HG03457 (cell line): ENCODE data around the gene TMPRSS4.

Source experiments
- ATAC-seq: cut with Tn5 transposase; IDR thresholded peaks from one replicate; pipeline ENCODE4 v1.9.1; 2021; ENCODE audit warnings: moderate number of reproducible peaks; ENCODE audit not compliant: unreplicated experiment

Gene TMPRSS4

DNA sequence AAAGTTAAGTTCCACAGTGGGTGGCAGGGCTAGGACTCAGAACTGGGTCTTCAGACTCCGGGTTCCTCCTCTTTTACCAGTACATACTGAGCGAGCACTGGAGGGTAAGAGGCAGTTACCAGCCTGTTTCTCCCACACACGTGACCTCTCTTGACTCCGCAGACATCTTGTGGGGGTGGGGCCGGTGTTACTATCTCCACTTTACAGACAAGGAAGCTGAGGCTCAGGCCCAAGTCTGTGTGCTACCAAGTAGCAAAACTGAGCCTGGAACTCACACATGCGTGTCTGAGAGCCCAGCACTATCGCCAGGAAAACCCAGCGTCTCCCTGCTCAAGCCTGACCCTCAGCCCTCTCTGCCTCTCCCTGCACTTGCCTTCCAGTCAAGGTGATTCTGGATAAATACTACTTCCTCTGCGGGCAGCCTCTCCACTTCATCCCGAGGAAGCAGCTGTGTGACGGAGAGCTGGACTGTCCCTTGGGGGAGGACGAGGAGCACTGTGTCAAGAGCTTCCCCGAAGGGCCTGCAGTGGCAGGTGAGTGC lies 25.9 kb downstream of the TMPRSS4 start:
- no peak for ATAC-seq

DNA sequence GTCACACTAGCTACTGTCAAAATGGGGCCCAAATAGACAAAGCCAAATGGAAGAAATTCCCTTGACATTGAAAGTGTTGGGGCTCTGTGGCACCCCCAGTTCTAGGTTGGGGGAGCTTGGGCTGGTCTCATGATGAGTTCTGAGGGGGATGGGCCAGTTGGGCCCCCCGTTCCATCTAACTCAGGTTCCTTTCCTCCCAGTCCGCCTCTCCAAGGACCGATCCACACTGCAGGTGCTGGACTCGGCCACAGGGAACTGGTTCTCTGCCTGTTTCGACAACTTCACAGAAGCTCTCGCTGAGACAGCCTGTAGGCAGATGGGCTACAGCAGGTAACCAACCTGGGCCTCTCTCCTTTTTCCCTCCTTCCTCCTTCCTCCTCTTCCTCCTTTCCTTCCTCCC lies 27.6 kb downstream of the TMPRSS4 start:
- no peak for ATAC-seq

DNA sequence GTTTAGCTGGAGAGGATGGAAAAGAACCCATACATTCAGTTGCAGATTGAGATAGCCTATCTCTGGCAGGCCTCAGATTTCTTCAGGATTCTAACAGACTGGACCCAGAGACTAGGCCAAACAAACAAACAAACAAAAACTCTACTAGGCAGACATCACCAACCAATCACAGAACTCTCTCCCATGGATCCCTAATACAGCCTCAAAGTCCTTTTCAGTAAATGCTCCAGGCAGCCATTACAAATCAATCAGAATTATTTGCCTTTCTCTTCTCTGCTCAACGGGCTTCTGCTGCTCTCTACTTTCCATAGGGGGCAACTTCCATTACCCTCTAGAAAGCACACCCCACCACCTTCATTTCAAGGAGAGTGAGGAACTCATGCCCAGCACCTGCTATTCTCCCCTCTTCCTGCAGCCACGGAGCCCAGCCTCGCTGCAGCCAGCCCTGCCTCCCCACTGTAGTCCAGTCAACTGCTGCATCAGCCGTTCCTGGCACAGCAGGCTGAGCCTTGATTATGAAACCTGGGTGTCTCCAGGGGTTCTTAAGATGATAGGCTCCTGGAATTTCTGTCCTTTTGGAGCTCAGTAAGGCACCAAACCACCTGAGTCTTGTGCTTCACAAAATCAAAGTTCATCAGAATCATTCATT lies 28.9 kb downstream of the TMPRSS4 start:
- ATAC-seq: no peak

DNA sequence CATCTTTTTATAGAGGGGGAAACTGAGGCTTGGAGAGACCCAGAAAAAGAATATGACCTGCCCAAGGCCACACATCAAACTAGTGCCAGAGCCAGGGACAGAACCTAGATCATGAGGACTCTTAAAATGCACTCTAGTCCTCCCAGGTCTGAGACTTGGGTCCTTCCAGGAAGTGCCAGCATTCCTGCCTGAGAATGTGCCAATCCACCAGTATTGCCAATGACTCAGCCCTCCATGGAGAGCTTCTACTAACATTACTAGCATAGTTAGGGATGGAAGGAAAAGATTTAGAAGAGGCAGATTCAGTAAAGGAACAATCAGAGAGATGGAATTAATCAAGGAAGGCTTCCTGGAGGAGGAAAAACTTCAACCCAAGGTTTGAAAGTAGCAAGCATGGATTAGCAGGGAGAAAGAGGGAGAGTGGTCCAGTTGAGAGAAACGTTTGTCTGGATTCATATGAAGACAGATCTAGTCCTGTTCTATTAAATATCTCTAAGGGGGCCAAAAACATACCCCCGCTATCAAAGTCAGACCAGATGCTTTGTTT lies 30.0 kb downstream of the TMPRSS4 start:
- no peak for ATAC-seq

DNA sequence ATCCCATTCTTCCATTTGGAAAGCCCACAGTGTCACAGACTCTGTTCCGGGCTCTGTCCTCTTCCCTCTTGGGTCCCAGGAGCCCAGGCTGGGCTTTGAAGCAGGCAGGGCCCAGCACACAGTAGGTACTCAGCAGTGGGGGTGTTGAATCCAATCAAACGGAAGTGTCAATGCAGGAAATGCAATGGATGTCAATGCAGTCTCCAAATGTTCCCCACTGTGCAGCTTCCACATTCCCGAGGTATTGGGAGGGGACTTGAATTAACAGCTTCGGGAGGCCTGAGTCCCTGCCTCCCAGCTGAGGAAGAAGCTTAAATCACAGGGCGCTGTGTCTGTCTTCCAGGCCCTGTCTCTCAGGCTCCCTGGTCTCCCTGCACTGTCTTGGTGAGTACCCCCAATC lies 31.6 kb downstream of the TMPRSS4 start:
- ATAC-seq: no peak

DNA sequence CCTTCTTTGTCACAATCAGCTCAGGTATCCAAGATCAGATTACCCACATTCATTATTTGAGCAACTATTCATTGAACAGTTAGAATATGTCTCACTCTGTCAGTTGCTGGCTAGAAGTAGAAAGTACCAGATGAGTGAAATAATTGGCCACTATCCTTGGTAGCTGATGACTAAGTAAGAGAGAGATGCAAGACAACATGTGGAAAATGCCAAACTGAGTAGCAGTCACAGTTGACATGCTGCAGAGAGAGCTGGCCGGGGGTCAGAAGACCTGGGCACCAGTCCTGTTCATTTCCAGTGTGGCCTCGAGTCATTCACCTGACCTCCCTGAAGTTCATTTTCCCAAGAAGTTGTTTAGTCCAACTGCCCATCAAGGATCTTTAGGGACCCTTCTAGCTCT lies 32.4 kb downstream of the TMPRSS4 start:
- no peak for ATAC-seq

DNA sequence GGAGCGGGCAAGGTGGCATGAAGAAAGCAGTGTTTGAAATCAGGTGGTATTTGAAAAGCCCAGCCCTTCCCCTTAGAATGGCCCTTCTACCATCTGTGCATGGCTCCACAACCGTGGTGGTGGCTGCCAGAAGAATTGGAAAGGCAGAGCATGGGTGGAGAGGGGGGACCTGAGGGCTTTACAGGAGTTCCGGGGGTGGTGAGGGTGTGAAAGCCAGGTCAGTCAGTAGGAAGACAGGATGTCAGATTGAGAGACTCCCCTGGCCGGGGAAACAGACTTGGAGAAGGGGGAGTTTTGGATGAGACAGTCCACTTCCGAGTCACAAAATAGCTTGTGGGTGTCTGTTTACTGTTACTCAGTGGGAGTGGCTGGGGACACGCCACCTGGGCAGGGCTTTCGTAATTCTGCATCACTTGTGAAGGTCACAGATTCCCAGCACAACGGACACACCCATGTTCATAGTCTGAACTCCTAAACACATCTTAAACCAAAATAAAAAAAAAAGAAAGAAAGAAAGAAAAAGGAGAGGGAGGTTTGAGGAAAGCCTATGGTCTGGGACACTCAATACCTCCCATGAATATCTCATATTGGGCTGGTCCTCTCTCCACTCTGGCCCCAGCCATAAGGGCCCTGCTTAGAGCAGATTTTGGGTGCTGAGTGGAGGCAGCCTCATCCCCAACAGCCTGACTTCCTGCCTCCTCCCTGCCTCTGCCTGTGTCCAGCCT lies 34.3 kb downstream of the TMPRSS4 start:
- no peak for ATAC-seq

DNA sequence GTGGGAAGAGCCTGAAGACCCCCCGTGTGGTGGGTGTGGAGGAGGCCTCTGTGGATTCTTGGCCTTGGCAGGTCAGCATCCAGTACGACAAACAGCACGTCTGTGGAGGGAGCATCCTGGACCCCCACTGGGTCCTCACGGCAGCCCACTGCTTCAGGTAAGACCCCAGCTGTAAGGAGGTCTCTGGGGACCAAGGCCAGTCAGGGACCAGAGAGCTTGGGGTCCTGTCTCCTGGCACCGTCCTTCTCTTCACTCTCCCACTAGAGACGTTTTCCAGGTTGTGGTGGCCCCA lies 34.8 kb downstream of the TMPRSS4 start:
- ATAC-seq: no peak

DNA sequence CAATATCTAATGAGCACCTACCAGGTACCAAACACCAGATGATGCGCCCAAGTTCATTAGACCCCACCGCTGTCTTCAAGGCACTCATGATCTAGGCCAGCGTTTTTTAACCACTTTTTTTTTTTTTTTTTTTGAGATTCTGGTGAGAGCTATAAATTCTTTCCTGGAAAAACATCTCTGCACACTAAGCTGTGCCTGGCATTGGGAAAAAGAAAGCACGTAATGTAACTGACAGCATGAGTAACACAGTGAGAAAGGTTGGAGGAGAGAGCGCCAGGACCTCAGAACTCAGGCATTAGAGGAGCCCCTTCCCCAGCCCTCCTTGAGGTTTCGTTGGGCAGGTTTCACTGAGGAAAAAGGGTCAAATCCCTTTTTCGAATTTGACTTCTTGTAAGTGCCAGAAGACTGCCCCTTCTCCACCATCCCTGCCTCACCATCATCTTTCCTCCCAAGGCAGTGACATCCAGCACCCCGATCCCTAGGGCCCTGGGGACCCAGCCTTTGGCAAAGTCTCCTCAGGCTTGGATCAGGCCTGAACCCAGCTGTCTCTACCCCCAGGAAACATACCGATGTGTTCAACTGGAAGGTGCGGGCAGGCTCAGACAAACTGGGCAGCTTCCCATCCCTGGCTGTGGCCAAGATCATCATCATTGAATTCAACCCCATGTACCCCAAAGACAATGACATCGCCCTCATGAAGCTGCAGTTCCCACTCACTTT lies 36.0 kb downstream of the TMPRSS4 start:
- no peak for ATAC-seq

DNA sequence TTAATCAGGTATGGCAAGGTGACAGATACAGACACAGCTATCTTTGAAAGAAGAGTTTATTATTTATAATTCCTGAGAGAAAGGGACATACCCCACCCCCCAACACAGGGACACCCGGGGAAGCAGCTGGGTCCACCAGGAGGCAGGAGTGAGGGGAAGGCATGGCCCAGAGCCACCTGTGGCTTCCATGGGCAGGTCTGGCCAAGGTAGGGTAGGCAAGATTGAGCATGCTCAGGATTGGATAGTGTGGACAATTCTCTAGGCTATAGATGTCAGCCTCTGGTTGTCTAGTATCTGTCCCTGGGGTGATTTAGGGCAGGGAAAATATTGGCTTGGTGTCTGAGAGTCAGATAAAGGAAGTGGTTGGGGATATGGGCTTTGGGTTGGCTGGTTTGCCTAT lies 37.4 kb downstream of the TMPRSS4 start:
- no peak for ATAC-seq

DNA sequence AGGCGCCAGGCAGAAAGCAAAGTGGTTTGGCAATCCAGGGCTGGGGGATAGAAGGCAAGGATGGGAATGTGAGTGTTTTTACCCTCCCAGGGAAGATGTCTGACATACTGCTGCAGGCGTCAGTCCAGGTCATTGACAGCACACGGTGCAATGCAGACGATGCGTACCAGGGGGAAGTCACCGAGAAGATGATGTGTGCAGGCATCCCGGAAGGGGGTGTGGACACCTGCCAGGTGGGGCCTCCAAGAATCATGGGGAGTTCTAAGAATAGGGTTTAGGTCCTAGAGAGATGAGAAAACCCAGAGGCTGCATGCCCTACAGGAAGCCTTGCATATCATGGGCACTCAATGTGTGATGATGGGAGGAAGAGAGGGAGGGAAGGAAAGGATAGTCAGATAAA lies 38.2 kb downstream of the TMPRSS4 start:
- no peak for ATAC-seq

DNA sequence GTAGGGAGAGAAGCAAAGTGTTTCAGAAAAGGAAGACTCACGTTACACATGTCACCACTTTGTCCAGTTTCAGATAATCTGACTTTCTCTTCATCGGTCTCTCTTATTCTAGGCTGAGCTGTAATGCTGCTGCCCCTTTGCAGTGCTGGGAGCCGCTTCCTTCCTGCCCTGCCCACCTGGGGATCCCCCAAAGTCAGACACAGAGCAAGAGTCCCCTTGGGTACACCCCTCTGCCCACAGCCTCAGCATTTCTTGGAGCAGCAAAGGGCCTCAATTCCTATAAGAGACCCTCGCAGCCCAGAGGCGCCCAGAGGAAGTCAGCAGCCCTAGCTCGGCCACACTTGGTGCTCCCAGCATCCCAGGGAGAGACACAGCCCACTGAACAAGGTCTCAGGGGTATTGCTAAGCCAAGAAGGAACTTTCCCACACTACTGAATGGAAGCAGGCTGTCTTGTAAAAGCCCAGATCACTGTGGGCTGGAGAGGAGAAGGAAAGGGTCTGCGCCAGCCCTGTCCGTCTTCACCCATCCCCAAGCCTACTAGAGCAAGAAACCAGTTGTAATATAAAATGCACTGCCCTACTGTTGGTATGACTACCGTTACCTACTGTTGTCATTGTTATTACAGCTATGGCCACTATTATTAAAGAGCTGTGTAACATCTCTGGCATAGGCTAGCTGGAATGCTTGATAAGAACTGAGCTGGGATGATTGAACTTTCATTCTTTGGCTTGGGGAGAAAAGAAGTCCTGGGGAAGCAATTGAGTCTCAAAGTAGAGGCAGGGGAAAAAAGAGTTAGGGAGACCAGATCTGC lies 41.1 kb downstream of the TMPRSS4 start:
- ATAC-seq: no peak

DNA sequence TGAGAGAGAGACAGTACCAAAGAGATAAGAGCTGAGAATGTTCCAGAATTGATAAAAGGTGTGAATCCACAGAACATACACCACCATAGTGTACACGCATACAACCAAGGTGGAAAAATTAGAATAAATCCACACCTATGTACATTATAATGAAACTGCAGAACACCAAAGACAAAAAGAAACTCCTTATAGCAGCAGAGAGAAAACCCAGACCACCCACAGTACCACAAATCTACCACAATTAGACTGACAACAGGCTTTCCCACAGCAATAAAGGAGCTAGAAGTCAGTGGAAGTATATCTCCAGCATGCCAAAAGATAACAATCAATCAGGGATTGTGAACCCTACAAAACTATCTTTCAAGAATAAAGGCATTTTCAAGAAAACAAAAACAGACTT lies 43.9 kb downstream of the TMPRSS4 start:
- no peak for ATAC-seq

DNA sequence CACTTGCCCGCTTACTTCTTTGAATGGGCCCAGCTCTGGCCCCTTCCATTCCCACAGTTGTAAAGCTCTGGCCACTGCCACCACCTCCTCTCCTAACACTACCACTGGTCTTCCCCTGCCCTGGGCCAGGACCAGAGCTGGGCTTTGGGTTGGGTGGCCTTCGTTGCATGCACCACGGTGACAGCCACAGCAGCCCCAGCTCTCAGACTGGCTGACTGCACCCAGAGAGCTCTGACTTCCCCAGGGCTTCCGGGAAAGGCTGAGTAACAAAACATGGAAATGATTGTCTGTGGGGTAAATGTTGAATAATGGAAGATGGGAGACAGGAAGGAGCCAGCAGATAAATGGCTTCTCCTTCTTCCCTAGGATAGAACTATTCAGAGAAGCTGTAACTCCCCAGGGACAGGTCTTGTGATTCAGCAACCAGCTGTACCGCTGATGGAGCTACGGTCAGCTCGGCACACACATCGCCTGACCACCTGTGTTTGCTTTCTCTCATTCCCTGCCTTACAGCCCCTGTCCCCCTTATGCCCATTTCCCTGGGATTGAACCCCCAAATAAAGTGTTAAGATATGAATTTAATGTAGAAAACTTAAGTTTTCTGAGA lies 48.2 kb downstream of the TMPRSS4 start:
- ATAC-seq: no peak

DNA sequence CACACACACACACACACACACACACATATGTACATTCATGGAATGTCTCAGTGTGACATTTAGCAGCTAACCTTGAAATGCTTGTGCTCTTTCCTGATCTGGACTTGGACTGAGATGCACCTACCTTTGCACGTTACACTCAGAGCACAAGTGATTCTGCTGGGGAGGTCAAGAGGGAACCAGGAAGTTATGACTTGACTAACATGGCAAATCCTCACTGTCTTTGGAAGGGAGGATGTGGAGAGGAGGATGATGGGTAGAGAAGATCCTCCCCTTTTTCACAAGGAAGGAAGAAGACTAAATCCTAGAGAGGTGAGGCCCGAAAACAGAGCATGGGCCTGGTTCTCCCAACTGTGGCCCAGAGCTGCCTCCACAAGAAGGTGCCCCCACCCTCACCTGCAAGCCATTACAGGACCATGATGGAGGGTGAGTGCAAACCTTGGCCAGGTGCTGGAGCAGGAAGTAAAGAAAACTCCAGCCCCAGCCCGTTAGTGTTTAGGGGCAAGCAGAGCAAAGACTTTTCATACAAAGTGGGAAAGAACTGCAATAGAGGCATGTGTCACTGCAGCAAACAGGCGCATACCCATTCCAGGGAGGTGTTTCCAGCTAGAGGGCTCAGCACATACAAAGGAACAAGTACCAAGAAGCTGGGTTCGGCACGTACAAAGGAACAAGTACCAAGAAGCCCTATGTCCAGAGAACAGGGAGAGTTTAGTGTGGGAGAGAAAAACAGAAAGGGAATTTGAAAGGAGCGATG lies 49.4 kb downstream of the TMPRSS4 start:
- no peak for ATAC-seq

DNA sequence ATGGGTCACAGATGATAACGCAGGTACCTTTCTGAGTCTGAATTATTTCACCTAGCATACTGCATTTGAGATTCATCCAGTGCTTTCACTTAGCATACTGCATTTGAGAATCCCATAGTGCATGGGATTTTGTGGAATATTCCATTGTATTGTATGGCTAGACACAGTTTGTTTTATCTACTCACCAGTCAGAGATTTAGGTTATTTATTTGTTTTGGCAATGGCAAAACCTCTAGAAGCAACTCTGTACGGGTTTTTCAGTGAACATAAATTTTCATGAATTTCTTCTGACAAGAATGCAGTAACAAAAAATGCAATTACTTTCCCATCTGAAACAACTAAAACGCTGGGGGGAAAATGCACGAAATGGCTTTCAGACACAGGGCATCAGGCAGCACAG lies 51.4 kb downstream of the TMPRSS4 start:
- ATAC-seq: no peak

DNA sequence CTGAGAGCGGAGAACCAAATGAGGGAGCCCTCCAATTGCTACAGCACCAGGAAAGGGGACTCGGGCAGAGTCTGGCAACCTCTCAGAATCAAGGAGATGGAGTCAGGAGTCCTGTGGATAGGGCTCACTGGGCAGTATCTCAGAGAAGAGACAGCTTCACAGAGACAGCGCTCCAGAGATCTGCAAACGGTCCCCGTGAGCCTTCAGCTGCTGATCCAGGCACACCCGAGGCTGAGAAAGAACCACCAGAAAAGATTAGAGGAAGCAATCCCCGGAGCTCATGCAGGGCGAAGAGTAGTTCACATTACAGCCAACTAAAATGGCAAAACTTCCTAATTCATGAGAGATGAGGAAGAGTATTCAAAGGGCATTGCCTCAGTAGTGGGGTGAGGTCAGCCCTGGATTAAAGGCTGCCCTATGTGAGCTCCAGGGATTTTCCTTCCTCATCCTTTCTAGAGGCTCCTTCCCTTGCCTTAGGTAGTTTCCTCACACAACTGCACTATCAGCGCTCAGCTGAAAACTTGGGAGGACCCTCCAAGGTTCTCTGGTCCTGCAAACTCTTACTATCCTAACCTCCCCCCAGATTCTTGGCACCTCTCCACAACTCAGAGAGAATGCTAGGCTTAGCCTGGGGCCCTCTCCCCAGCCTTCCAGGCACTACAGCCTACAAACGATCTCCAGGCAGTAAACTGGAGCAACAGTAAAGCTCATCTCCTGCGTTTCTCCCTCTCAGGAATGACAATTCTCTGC lies 52.0 kb downstream of the TMPRSS4 start:
- ATAC-seq: no peak

DNA sequence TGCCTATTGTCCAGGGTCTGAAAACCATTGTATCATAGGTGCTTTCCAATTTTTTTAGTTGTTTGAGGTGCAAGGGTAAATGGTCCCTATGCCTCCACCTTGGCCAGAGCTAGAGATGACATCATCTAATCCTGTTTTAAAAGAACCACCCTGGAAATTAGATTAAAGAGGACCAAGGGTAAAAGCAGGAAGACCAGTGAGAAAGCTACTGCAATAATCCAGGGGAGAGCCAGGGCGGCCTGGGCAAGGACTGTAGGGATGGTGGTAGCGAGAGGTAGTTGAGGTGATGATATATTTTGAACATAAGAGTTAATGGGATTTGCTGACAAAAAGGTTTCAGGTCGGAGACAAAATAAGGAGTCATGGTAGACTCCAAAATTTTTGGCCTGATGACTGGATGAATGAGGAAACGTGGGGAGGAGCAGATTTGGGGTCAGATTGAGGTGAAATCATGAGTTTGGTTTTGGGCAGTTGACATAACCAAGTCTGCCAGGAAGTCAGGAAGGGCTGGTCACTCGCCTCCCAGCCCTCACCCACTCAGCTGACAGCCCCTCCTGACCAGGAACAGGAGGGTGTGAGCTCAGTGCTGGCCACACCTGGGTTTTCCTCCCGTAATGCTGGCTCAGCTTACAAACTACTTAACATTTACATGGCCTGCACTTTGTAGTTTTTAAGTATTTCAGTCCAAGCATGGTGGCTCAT lies 52.7 kb downstream of the TMPRSS4 start:
- ATAC-seq: no peak
